NCI-H2107 (cell line): ENCODE results near the gene PTPN5.
"Not testable (repeated sequence)": the region's sequence is repeated elsewhere in the genome, so short reads cannot be mapped to it uniquely, and the experiment has no call there.

Experiments used
- DNase-seq: peaks from one replicate; lab custom pipeline; 2025; lab: John Stamatoyannopoulos, UW

The PTPN5 gene

DNA sequence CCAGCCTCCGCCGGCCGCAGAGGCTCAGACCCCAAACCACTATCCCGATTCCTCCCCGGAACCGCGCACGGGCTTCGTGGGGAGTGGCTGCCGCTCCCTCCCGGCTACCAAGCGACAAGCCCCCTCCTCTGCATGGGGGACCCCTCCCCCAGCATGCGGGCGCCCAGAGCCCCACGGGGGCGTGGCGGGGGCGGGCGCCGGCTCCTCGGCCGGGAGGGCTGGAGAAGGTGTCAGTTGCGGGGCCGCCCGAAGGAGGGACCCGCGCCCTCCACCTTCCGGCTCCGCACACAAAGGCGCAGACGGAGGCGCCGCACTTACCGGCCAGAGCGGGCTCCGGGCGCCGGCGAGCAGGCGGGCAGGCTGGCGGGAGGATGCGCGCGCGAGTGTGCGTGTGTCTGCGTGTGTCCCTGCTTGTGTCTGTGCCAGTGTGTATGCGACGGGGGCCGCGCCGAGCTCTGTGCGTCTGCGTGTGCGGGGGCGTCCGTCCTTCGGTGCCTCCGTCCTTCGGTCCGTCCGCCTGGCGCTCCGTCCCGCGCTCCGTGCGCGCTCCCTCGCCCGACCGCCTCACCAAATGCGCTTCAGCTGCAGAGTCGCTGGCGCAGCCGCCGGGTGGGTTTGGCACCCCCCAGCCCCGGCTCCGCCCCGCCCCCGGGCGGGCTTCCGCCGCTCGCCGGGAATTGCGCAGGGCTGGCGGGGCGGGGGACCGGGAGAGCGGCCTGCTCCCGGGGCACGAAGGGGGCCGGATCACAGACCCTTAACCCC is at the start of gene PTPN5:
TSS of gene PTPN5 (minus strand) at position 592 of the 762 bp plus-strand sequence. CDS start 19,840 bp downstream, outside the sequence.
- no peak for DNase-seq

DNA sequence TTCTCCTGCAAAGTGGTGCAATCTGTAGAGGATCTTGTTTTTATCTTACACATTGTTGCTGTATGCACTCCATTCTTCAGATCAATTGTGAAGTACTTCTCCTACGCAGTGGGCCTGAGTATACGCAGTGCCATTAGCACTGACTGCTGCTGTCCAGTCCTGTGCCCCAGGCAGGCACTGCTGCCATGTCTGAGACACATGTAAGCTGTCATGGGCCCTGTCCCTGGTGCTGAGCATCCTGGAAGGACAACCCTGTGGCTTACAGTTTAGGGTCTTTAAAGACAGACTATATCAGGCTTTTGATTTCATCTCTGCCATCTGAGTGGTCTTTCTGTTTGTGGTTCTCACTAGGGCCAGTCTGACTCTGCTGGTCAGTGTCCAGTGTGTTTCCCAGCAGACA is 44.8 kb upstream of the PTPN5 start:
- no peak for DNase-seq

DNA sequence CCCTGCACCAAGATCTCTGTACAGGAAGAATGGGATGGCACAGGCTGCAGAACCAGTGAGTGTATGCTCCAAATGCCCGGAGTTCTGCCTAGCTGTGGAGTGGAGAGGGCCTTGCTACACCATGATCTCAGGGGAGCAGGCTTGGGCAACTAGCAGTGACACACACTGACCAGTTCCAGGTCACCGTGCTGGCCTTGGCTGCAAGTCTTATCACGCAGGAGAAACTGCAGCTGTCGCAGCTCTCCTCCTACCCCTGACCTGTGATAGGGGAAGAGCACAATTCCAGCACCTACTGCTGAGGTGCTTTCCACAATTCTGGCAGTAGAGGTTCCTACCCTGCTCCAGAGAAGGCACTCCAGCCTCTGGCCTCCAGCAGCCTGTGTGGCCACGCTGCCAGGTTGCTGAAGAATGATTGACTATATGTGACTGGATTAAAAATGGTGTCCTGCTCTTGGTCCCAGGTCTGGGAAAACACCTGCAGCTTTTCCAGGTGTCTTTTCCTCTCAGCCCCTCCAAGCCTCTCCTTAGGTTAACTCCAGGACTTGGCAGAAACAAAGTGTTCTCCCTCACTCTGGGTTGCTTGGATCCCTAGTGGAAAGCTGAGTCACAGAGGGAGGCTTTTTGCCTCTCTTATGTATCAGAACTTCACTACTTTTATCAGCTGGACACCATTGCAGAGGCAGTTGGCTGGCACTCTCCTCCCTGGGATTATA is 43.3 kb upstream of the PTPN5 start:
- no peak for DNase-seq

DNA sequence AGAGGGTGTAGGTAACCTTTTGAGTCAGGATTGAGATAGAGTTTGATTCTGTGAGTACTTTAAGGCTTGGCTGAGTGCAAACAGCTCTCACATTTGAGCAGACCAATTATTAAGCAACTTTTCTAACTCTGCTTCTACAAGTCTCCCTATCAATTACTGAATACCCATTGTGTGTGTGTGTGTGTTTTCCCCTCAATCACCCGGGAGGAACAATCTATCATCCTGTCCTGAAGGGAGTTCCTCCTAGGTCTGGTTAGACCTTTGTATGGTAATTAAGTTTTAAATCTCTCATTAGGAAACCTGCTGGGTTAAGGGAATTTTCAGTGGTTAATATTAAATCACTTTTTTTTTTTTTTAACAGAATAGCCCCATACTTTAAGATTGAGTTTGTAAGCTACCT is 28.6 kb upstream of the PTPN5 start:
- DNase-seq, result not testable (repeated sequence)

DNA sequence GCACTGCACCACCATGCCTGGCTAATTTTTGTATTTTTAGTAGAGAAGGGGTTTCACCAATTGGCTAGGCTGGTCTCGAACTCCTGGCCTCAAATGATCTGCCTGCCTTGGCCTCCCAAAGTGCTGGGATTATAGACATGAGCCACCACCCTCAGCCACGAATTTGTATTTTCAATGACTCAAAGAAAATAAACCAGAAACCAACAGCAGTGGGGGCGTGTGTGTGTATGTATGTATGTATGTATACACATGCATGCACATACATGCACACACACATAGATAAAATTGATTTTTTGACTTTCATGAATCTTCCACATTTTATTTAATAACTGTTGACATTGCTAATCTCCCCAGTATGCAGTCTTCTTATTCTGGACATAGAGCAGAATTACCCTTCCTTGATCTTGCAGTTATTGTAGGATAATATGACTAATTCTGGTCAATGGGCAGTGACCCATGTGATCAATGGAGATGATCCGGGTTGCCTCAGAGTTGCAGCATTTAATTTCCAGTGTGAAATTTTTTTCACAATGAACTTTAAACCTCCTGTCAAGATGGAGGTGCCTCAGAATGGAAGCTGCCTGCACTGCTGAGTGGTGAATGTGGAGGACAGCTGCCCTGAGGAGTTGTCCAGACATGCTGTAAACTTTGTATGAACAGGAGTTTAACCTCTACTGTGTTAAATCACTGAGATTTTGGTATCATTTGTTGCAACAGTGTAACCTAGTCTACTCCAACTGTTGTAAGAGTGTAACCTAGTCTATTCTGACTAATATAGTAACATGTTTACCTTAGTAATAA is 12.8 kb upstream of the PTPN5 start:
- DNase-seq, result no peak

DNA sequence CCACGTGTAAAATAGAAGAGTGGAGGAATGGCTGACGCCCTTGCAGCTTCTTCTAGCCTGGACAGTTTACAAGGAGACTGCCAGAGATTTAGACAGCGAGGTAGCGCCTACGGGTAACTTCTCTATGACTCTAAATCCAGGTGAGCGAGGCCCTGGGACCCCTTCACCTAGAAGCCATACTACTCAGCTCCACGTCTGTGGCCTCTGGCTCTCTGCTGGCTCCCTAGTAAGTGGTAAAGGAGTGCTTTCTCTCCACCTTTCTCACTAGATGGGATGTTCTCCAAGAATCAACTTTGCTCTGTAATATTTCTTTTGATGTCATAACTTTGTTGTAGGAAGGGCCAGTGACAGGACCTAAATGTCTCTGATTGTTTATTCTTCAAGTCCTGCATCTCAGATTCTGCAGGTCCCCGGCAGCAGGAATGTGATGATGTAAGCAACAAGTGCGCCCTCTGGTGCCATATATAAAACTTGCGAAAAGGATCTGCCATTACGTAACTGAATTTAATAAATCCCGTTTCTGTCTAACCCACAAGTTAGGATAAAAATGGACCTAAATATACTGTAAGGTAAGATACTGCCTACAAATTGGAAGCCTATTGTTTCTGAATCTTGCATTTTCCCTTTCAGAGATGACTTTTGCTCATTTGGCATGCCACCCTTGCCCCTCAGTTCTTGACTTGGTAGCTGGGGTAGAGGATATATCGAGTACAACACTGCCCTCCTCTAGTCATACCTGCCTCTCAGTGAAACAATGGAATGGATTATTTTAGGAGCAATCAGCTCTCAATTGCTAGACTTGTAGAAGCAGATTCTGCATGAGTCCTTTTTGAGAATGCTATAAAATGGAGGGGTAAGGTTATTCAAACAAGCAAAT is 11.0 kb upstream of the PTPN5 start:
- DNase-seq, result peak; percentile 24

DNA sequence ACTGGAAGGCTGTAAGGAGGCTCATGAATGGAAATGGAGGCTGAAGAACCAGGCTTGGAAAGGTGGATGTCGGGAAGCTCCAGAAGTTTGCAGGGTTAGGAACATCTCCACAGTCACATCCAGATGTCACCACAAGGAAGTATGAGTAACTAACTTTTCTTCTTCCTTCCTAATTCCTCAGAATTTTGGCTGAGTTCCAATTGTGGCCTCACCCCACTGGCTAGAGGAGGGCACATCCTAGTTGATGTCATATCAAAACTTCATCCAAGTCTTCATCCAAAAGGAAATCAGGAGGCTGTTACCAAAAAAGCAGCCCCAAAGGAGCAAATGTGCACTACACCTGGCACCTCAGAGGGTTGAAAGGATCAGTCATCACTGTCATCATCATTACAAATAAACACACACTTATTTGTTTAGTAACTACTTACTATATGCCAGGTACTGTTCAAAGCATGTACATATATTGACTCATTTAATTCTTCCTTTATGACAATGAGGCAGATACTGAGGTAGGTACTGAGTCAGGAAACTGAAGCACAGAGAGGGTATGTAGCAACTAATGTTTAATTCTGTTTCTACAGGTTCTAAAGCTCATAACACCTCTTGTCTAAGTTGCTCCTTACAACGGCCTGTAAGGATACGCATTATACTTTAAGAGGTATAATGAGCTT is 7.3 kb upstream of the PTPN5 start:
- DNase-seq, result no peak

DNA sequence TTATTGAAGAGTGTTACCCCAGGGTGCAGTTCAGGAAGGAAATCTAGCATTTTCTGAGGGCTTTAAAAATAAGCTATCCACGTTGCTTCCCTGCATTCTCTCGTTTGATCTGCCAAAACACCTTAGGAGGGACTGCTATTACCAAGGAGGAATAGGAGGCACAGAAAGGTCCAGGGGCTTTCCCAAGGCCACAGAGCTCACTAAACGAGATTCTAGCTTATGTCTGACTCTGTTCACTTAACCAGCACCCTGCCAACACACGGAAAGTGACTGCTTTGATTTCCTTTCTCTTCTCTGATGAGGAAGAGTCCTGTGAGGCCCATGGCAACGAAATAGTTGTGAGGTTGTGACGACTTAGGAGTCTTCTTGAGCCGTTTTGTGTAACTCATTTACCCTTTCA is 3.4 kb upstream of the PTPN5 start:
- no peak for DNase-seq

DNA sequence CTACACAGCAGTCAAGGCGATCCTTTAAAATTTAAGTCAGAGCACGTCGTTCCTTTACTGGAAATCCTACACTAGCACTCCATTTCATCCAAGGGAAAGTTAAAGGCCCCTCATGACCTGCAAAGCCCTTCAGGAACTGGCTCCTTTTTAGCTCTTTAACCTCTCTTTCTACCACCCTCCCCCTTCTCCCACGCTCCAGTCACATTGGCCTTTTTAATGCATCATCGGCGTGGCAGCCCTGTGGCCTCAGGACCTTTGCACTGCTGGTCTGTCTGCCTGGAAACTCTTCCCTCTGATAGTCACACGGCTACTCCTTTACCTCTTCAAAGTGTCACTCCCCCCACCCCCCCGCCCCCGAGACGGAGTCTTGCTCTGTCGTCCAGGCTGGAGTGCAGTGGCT is 1.2 kb upstream of the PTPN5 start:
- DNase-seq, result no peak

DNA sequence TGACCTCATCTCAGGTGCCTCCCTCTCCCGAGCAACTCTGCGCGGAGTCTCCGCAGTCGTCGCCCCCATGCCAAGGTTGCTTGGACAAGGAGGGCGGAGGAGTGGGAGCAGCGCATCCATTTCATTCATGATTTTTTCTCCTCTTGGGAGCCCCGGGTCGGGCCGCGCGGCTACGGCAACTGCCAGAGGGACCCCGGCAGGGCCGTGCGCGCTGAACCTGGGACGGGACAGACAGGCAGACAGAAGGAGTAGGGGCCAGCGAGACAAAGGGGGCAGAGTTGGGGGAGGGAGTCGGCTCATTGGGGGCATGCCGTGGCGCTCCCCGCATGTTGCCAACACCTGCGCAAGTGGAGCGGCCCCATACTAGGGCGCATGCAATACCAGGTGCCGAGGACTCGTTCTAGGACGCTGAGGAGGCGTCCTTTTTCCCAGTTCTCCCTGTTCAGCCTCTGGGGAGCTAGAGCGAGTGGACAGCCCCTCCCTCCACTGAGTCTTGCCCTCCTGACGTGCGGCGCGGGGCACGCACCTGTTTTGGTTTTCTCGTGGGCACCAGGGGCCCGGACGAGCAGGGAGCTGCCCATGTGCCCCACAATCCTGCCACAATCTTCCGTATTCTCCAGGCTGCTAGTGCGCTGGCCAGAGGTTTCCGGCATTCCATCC is 501 bp upstream of the PTPN5 start:
- no peak for DNase-seq

DNA sequence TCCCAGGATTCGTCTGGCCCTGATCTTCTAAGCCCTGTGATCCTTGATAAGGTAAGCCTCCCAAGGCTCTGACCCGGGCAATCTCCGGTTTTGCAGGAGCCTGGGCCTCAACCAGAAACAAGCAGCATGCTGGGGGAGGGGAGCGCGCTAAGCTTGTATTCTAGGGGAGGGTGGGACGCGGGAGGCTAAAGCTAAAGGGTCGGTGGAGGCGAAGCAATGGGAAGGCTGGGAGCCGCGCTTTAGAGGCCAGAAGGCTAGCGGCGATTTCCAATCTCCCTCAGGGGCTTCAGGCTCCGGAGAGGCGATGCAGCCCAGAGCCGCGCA is 753 bp downstream of the PTPN5 start:
- DNase-seq, result no peak

DNA sequence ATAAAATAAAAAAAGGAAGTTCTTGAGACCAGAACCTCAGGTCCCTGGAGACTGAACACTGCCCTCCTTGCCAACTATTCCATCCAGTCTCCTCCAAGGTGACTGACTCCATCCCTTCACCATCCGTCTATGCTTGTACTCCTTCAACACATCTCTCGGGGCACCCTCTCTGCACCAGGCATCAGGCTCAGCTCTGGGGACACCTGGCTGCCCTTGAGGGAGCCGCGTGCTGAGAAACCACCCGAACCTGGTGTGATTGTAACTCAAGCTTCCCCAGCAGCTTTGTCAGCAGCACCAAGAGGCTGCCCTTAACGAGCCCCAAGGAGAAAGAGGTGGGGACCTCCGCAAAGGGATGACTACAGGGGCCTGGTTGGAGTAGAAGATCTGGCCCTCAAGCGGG is 1.7 kb downstream of the PTPN5 start:
- DNase-seq, result no peak

DNA sequence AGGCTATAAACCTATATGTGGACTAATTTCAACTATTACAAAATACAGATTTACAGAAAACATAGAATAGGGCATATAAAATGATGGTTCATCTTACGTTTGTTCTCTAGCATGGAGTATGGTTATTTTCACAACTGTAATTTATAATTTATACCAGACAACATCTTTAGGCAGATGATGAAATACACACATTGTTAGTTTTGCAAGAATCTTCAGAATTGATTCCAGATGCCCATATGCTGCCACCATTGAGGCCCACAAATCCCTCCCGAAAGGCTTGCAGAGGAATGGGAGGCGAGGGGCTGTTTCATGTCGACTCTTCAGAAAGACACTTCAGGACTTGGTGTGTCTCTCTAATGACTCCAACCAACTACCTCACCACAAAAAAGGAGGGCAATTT is 6.2 kb downstream of the PTPN5 start:
- no peak for DNase-seq

DNA sequence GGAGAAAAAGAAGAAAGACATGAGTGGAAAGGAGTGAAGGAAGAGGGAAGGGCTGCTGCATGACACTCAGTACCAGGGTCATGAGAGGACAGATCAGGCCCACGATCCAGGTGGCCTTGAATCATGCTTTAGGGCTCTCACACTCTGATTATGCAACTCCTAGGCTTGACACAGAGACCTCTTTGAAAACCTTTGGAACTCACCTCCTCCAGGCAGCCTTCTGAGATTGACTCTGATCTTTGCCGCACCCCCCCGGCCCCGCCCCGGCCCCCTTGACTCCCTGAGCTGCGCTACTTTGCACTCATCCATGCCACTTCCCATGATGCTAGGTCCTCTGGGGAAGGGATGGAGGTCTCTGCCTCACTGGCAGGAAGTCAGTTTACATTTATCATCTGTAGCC is 10.7 kb downstream of the PTPN5 start:
- DNase-seq, result no peak

DNA sequence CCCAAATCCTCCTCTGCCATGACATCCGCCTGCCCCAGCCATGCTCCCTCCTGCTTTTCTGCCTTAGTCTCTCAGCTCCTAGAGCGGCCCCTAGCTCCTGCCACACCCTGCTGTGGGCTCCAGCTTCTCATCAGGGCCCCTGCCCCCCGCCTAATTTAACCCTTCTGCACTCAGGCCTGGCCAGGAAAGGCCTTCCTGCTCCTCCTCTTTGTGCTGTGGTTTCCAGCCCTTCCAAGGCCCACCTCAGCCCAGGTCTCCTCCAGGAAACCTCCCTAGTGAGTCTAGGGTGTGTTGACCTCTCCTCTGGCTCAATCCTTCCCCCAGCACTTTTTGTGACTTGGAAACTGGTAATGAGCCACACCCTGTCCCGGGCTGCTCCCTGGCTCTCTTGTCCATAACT is 11.3 kb downstream of the PTPN5 start:
- no peak for DNase-seq

DNA sequence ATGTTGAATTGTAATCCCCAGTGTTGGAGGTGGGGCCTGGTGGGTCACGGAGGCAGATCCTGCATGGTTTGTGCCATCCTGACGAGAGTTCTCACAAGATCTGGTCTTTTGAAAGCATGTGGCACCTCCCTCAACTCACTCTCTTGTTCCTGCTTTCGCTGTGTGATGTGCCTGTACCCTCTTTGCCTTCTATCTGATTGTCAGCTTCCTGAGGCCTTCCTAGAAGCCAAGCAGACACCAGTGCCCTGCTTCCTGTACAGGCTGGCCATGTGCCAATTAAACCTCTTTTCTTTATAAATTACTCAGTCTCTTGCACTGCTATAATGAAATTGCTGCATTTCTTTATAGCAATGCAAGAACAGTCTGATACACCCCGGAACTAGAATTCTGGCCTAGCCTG is 13.1 kb downstream of the PTPN5 start:
- no peak for DNase-seq

DNA sequence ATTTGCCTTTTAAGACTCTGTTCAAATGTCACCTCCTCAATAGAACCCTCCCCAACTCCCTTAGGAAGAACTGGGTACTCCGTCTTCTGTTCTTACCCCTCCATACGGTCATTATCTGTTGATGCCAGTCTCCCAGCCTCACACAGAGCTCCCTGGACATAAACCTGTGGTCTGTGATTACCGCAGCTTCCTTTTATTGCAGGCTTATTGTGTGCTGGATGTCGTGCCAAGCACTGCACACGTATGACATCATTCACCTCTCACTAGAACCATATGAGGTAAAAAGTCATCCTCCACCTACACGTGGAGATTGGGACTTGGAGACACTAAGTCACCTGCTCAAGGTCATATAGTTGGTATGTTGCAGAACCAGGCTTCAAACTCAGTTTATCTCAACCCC is 15.3 kb downstream of the PTPN5 start:
- DNase-seq, result no peak

DNA sequence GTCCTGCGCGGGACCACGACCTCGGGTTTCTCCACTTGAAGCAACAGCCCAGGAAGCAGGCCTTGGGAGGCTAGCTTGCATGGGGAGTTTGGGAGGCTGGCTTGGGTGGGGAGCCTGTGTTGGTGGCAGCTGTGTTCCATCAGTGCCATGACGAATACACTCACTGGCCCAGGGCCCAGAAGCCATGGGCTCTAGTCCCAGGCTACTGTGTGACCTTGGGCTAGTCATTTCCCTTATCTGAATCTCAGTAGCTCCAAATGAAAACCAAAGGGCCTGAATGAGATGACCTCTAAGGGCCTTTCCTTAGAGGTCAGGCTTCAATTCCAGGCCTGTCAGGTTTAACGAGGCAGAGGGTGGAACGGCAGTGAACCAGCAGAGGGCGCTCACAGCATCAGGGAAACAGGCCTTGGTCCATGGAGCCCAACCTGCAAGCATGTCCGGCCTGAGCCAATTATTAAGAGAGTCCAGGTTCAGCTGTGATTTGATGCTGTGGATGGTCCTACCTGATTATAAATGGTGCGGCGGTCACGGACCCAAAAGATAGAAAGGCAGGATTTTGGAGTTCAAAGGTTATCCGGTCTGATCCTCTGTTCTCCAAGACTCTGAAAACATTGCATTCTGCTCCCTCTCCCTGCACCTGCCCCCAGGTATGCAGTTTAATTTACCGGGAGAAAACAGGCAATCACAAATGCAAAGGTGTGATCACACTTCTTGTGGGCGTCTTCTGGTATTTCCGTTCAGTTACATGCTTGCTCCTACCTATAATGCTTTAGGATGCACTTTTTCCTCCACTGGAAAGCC is 15.9 kb downstream of the PTPN5 start:
- peak; percentile 2 for DNase-seq

DNA sequence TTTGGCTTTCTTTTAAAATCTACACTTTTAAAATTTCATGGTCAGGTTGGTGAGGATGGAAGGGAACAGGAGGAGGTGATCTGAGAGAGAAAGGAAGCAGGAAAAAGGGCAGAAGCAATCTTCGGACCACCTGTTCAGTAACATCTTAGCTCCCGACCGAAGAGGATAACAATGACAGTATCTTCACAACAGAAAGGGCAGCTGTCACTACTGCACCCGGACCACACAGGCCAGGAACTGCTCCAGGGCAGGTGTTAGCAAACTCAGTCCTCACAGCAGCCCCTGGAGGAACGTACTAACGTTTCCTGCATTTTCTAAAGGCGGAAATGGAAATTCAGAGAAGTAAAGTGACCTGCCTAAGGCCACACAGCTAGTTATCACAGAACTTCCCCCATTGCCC is 16.8 kb downstream of the PTPN5 start:
- no peak for DNase-seq

DNA sequence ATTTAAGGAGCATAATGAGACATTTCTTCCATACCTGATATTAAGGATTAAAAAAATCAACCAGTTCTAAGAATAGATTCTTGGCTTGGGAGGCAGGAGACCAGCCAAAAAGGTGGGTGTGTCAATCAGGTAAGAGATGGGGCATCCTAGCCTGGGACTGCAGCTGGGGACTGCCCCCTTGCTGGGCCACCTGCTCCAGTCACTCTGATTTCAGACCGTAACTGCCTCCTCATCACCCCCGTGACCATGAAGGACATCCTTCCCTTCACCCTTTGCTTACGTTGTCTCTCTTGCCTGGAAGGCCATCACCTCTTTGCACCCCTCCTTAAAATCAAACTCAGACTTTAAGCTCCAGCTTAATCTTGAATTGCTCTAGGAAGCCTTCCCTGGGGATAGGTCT is 17.9 kb downstream of the PTPN5 start:
- DNase-seq, result no peak
